H1 (cell line): ENCODE measurements around the gene DESI1. TPM values are rescaled to one million over a fixed set of nuclear protein-coding genes. Genes with fewer than 3 reads are reported as not detected.

ENCODE experiments used
- CTCF ChIA-PET: fragments of 300-600 bp; sonication (Branson Sonifier 250); formaldehyde crosslinking; loops from one replicate; lab custom pipeline; 2021; ENCODE audit not compliant: partially characterized antibody; lab: Charles Lee
- POLR2A ChIA-PET: fragments of 300-600 bp; sonication (Branson Sonifier 250); formaldehyde crosslinking; loops from one replicate; lab custom pipeline; 2021; ENCODE audit warnings: inconsistent platforms; ENCODE audit not compliant: partially characterized antibody; lab: Charles Lee
- DNase-seq, 2 experiments: peaks; one replicate each; pipeline versions ENCODE4 v3.0.0 to v3.0.0-alpha.2; 2010 to 2022; ENCODE audit warnings: low spot score in 2 of 2, low read depth in 1 of 2, mixed read lengths in 1 of 2
- FAIRE-seq: peaks from 2 replicates; lab custom pipeline; 2011; peaks lifted over from hg19 to GRCh38; lab: Jason Lieb, UNC
- H2AFZ ChIP-seq: 2 replicates; pipeline ENCODE4 v1.8.1; 2012; ENCODE audit warnings: low read length, inconsistent platforms
- H2AK5ac ChIP-seq: 2 replicates; pipeline ENCODE4 v1.6.1; 2013; ENCODE audit warnings: low read depth, low read length
- H2BK120ac ChIP-seq: replicated peaks from 2 replicates; pipeline ENCODE3; 2013; ENCODE audit warnings: low read depth, low read length, inconsistent platforms
- H2BK12ac ChIP-seq: 2 replicates; pipeline ENCODE4 v1.6.1; 2013; ENCODE audit warnings: low read depth, low read length
- H2BK15ac ChIP-seq: 2 replicates; pipeline ENCODE4 v1.6.1; 2013; ENCODE audit warnings: low read length
- H2BK20ac ChIP-seq: 2 replicates; pipeline ENCODE4 v1.6.1; 2013; ENCODE audit warnings: low read length
- H2BK5ac ChIP-seq: 2 replicates; pipeline ENCODE4 v1.6.1; 2013; ENCODE audit warnings: low read depth, low read length
- H3K14ac ChIP-seq: 2 replicates; pipeline ENCODE4 v1.6.1; 2013; ENCODE audit warnings: inconsistent platforms; ENCODE audit not compliant: insufficient read length
- H3K18ac ChIP-seq: 2 replicates; pipeline ENCODE4 v1.6.1; 2013; ENCODE audit warnings: low read length; ENCODE audit errors: extremely low read depth
- H3K23ac ChIP-seq: 2 replicates; pipeline ENCODE4 v1.6.1; 2013; ENCODE audit warnings: inconsistent platforms; ENCODE audit not compliant: insufficient read length
- H3K23me2 ChIP-seq: 2 replicates; pipeline ENCODE4 v1.6.1; 2013; ENCODE audit warnings: low read depth, low read length
- H3K27ac ChIP-seq: 2 replicates; pipeline ENCODE4 v1.6.1; 2011; ENCODE audit warnings: low read depth, low read length, inconsistent platforms
- H3K27me3 ChIP-seq, 4 experiments: replicated peaks in 1 of 4; 1 replicate in 1 of 4; 2 replicates in 3 of 4; pipeline versions ENCODE4 v1.6.1 to v1.8.1; 2011 to 2013; ENCODE audit warnings: low read length in 3 of 4, mild to moderate bottlenecking in 3 of 4, inconsistent platforms in 2 of 4, mixed read lengths in 2 of 4, moderate library complexity in 1 of 4; ENCODE audit not compliant: control insufficient read depth in 3 of 4, insufficient read depth in 3 of 4; ENCODE audit errors: extremely low read depth in 1 of 4
- H3K36me3 ChIP-seq, 4 experiments: 2 replicates each; pipeline versions ENCODE4 v1.6.1 to v1.8.1; 2011 to 2013; ENCODE audit warnings: mild to moderate bottlenecking in 4 of 4, low read length in 3 of 4, moderate library complexity in 2 of 4, control low read depth in 1 of 4, inconsistent platforms in 1 of 4; ENCODE audit not compliant: insufficient read depth in 4 of 4, control insufficient read depth in 2 of 4
- H3K4ac ChIP-seq: replicated peaks from 2 replicates; pipeline ENCODE3; 2013; ENCODE audit warnings: low read length, low read depth, mixed read lengths, inconsistent platforms; ENCODE audit not compliant: insufficient read length
- H3K4me1 ChIP-seq, 4 experiments: replicated peaks in 1 of 4; 1 replicate in 1 of 4; 2 replicates in 3 of 4; pipeline versions ENCODE4 v1.6.1 to v1.8.1; 2011 to 2013; ENCODE audit warnings: low read length in 3 of 4, inconsistent platforms in 2 of 4, mixed read lengths in 1 of 4; ENCODE audit not compliant: insufficient read depth in 4 of 4, control insufficient read depth in 3 of 4
- H3K4me2 ChIP-seq, 2 experiments: 2 replicates each; pipeline versions ENCODE4 v1.6.1 to v1.8.1; 2011 to 2013; ENCODE audit warnings: low read depth in 2 of 2, low read length in 2 of 2, control low read depth in 1 of 2, inconsistent platforms in 1 of 2, mild to moderate bottlenecking in 1 of 2; ENCODE audit not compliant: insufficient read depth in 1 of 2
- H3K4me3 ChIP-seq, 4 experiments: fragments of 200-600, 300-600 bp in 1 of 4; sonication (generic), shearing (Covaris generic), sonication (Bioruptor Twin) in 1 of 4; 2 replicates each; pipeline versions ENCODE4 v1.5.1 to v1.8.1; 2011 to 2016; ENCODE audit warnings: low read length in 4 of 4, low read depth in 3 of 4, control low read depth in 2 of 4, inconsistent platforms in 2 of 4, mild to moderate bottlenecking in 2 of 4, mixed read lengths in 1 of 4, moderate library complexity in 1 of 4; ENCODE audit not compliant: insufficient read depth in 2 of 4; ENCODE audit errors: extremely low read depth in 1 of 4
- H3K56ac ChIP-seq: replicated peaks from 2 replicates; pipeline ENCODE3; 2013; ENCODE audit warnings: low read depth, mild to moderate bottlenecking, mixed read lengths, low read length, inconsistent platforms; ENCODE audit not compliant: insufficient read length
- H3K79me1 ChIP-seq: 2 replicates; pipeline ENCODE4 v1.6.1; 2013; ENCODE audit warnings: low read depth, low read length, control low read depth
- H3K79me2 ChIP-seq, 2 experiments: 2 replicates each; pipeline versions ENCODE4 v1.6.1 to v1.8.1; 2012 to 2013; ENCODE audit warnings: low read length in 2 of 2, mild to moderate bottlenecking in 2 of 2, inconsistent platforms in 1 of 2; ENCODE audit not compliant: insufficient read depth in 2 of 2, control insufficient read depth in 1 of 2
- H3K9ac ChIP-seq, 4 experiments: replicated peaks in 1 of 4; 1 replicate in 1 of 4; 2 replicates in 3 of 4; pipeline versions ENCODE4 v1.6.1 to v1.8.1; 2011 to 2013; ENCODE audit warnings: low read depth in 3 of 4, low read length in 3 of 4, control low read depth in 2 of 4, mild to moderate bottlenecking in 2 of 4, moderate library complexity in 2 of 4, inconsistent platforms in 1 of 4; ENCODE audit errors: extremely low read depth in 1 of 4
- H3K9me3 ChIP-seq, 2 experiments: 2 replicates each; pipeline versions ENCODE4 v1.6.1 to v1.8.1; 2012 to 2013; ENCODE audit warnings: mild to moderate bottlenecking in 2 of 2, moderate library complexity in 2 of 2, control low read depth in 1 of 2, inconsistent platforms in 1 of 2, low read depth in 1 of 2, low read length in 1 of 2, mixed read lengths in 1 of 2; ENCODE audit not compliant: insufficient read depth in 2 of 2
- H4K20me1 ChIP-seq, 2 experiments: replicated peaks in 1 of 2; 2 replicates each; pipeline versions ENCODE3 to v1.8.1; 2011 to 2013; ENCODE audit warnings: inconsistent platforms in 2 of 2, low read length in 2 of 2, mild to moderate bottlenecking in 1 of 2; ENCODE audit not compliant: insufficient read depth in 2 of 2, control insufficient read depth in 1 of 2
- H4K5ac ChIP-seq: 2 replicates; pipeline ENCODE4 v1.6.1; 2013; ENCODE audit warnings: low read length, low read depth, mixed read lengths, inconsistent platforms; ENCODE audit not compliant: insufficient read length
- H4K8ac ChIP-seq: 2 replicates; pipeline ENCODE4 v1.8.0; 2013; ENCODE audit warnings: mild to moderate bottlenecking, moderate library complexity, low read length, inconsistent platforms; ENCODE audit not compliant: insufficient read depth; ENCODE audit errors: extremely low read depth
- H4K91ac ChIP-seq: replicated peaks from 2 replicates; pipeline ENCODE3; 2013; ENCODE audit warnings: low read length, mixed read lengths, inconsistent platforms; ENCODE audit not compliant: insufficient read length
- CTBP2 ChIP-seq: IDR thresholded peaks from 2 replicates; pipeline ENCODE4 v1.7.0; 2011; ENCODE audit warnings: borderline replicate concordance, mild to moderate bottlenecking, moderate library complexity, mixed read lengths, low read length; ENCODE audit not compliant: insufficient read depth, insufficient read length
- WGBS, 2 experiments: shearing (Covaris generic) in 1 of 2; methylation state at CpG; one replicate each; pipeline versions ENCODE4 v1.1.6 to v1.1.7; 2013 to 2015; ENCODE audit warnings: low lambda C conversion rate in 2 of 2, mixed read lengths in 2 of 2, inconsistent platforms in 1 of 2, low coverage in 1 of 2, missing lambda C conversion rate in 1 of 2; ENCODE audit not compliant: insufficient replicate concordance in 2 of 2, insufficient coverage in 1 of 2, insufficient read length in 1 of 2; ENCODE audit errors: extremely low coverage in 1 of 2, missing lambda C conversion rate in 1 of 2; 5-methylcytosine and 5-hydroxymethylcytosine counted together
- polyA plus RNA-seq, 7 experiments: library from polyadenylated mRNA; depleted of rRNA in 3 of 7; stranded (reverse) in 5 of 7; unstranded in 2 of 7; fragments of >200 nt in 5 of 7; fragments of 200-250 nt in 2 of 7; gene quantifications; 1 replicate in 5 of 7; 2 replicates in 1 of 7; 4 replicates in 1 of 7; pipeline versions ENCODE4 v1.2.1 to v1.2.3, GENCODE V29; 2011 to 2013; ENCODE audit warnings: missing spikeins in 2 of 7, mixed read lengths in 2 of 7
- total RNA-seq: library from RNA; stranded (reverse); fragmentation: NEBNext Ultra II Directional; extraction: Animal tissue kit (Norgen Biotek cat#: 25700); gene quantifications from 2 replicates; pipeline ENCODE4 v1.2.1, GENCODE V29; 2021

Gene DESI1
- total and polyA plus RNA-seq, 2 of the 8 experiments (the other 6 are each of a cell fraction or from before 2014, with no cell fraction given): 27.6 to 34.3 TPM

DNA sequence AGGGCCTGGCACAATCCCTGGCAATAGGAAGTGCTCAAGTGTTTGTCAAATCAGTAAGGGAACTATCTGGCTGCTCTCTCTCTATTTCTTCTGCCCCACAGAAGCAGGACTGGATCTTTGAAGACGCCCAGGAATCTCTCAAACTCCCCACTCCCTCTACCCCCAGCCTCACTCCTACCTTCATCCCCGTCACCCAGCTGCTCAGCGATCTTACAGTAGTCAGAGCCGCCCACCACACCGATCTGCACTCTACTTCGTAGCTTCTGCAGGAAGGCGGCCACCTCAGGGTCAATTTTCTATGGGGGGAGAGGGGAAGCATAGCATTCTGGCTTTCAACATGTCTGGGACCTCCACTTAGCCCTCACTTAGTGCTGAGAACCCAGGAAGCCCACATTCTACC, 34.9 kb downstream of the DESI1 start:
- no peak overlapping the region for H3K23ac ChIP-seq
- no peak overlapping the region for H2AK5ac ChIP-seq
- H2BK20ac ChIP-seq: no peak overlapping the region
- H3K4me1 ChIP-seq: peaks cover 0 to 8% (median 4%) of the 10 kb centered on the region in 4 experiments; a peak in 4 of 7 replicates
- H3K18ac ChIP-seq: no peak overlapping the region
- H2BK15ac ChIP-seq: no peak overlapping the region
- H3K23me2 ChIP-seq: peaks cover 6% of the 10 kb centered on the region; the same call in 1 of the 2 replicates
- no peak overlapping the region for H3K56ac ChIP-seq
- FAIRE-seq: no peak
- H2BK12ac ChIP-seq: no peak overlapping the region
- no peak overlapping the region for H3K14ac ChIP-seq
- no peak for TF ChIP-seq CTBP2
- TF ChIP-seq, all 59 proteins: peak for 0
- Histone ChIP-seq H3K4me2 (no peak overlapping the region), H4K20me1 (no peaks in the 10 kb centered on the region), H3K9me3 (no peaks in the 10 kb centered on the region), H3K79me2 (no peaks in the 10 kb centered on the region), H3K9ac (no peak overlapping the region), H3K27me3 (no peaks in the 10 kb centered on the region), H3K79me1 (no peaks in the 10 kb centered on the region), H3K27ac (no peak overlapping the region), H3K4ac (no peak overlapping the region), H2AFZ (no peak overlapping the region), H4K8ac (no peak overlapping the region), H3K4me3 (no peak overlapping the region), H3K36me3 (no peaks in the 10 kb centered on the region), H4K5ac (no peak overlapping the region), H2BK120ac (no peak overlapping the region), H4K91ac (no peak overlapping the region), H2BK5ac (no peak overlapping the region)
- ChIA-PET CTCF (interaction anchor here (1.0 to 4.0 kb wide), 3 partner anchors 9 to 68 kb away, joined by 4 to 29 read pairs (median 7); no protein-coding TSS in a partner anchor), POLR2A (interaction anchor here (0.9 to 1.9 kb wide), 2 partner anchors 9 to 12 kb away, joined by 5 to 7 read pairs; no protein-coding TSS in a partner anchor)
- DNase-seq: no peak
- WGBS, 2 experiments: 93% methylated on average over 7 of the region's 7 CpGs; no CpG with 5 or more reads in 1 of the 2 experiments
